Upper lobe of left lung (tissue), 4 donors: ENCODE data around the gene MPC1.

Source experiments
- POLR2A ChIP-seq, 4 donors: fragments of 450-650 bp; IDR thresholded peaks; one replicate each; pipeline ENCODE4 v1.5.1; 2016 to 2017; ENCODE audit warnings: antibody characterized with exemption in 4 of 4, mild to moderate bottlenecking in 2 of 4
- TF ChIP-seq, protein P1 (sequence below), 6 experiments: fragments of 450-650 bp in 4 of 6; fragments of 200-600 bp in 2 of 6; sonication (generic) in 2 of 6; IDR thresholded peaks; one replicate each; pipeline ENCODE4 v1.5.1; 2016 to 2019; ENCODE audit warnings: antibody characterized with exemption in 6 of 6

GRCh38 chr6:166333172-166333995, 49.4 kb downstream of the MPC1 start:
- TF ChIP-seq, protein P1, sequence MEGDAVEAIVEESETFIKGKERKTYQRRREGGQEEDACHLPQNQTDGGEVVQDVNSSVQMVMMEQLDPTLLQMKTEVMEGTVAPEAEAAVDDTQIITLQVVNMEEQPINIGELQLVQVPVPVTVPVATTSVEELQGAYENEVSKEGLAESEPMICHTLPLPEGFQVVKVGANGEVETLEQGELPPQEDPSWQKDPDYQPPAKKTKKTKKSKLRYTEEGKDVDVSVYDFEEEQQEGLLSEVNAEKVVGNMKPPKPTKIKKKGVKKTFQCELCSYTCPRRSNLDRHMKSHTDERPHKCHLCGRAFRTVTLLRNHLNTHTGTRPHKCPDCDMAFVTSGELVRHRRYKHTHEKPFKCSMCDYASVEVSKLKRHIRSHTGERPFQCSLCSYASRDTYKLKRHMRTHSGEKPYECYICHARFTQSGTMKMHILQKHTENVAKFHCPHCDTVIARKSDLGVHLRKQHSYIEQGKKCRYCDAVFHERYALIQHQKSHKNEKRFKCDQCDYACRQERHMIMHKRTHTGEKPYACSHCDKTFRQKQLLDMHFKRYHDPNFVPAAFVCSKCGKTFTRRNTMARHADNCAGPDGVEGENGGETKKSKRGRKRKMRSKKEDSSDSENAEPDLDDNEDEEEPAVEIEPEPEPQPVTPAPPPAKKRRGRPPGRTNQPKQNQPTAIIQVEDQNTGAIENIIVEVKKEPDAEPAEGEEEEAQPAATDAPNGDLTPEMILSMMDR (IDR thresholded peaks at IDR 0.05): no peak
- no peak for TF ChIP-seq POLR2A (IDR thresholded peaks at IDR 0.05)
